ENCODE measurements around the gene ZSWIM8. TPM values are rescaled to one million over a fixed set of nuclear protein-coding genes. Genes with fewer than 3 reads are reported as not detected.

The ZSWIM8 gene
- total and polyA plus RNA-seq, 2 donors (not counting 1 experiment from before 2014, with no cell fraction given), result 110 to 147 TPM

- no peak for DNase-seq
- Histone ChIP-seq H2AFZ (ENCODE audit: insufficient read depth, low read depth, low read length, poor library complexity, severe bottlenecking) (no peak overlapping the region), H3K9ac (ENCODE audit: low read length) (no peak overlapping the region), H3K27ac (ENCODE audit: low read length in 2 of 2) (no peak overlapping the region), H3K4me1 (ENCODE audit: control insufficient read depth in 2 of 2, insufficient read depth in 2 of 2, low read length in 2 of 2) (no peaks in the 10 kb centered on the region), H4K20me1 (ENCODE audit: control insufficient read depth, insufficient read depth, low read length, poor library complexity, severe bottlenecking) (no peaks in the 10 kb centered on the region), H3K36me3 (replicated peaks in 1 of 2; ENCODE audit: control extremely low read depth in 1 of 2, control insufficient read depth in 1 of 2, extremely low read depth in 1 of 2, insufficient read depth in 2 of 2, low read length in 1 of 2) (peaks cover 0 to 44% of the 10 kb centered on the region in 2 experiments), H3K9me3 (ENCODE audit: control extremely low read depth in 1 of 3, control insufficient read depth in 2 of 3, insufficient read depth in 1 of 3, low read length in 2 of 3) (no peaks in the 10 kb centered on the region), H3K4me2 (replicated peaks; ENCODE audit: low read depth, low read length, poor library complexity, severe bottlenecking) (no peak overlapping the region), H3K27me3 (replicated peaks in 1 of 4; ENCODE audit: control extremely low read depth in 1 of 4, control insufficient read depth in 3 of 4, insufficient read depth in 4 of 4, low read length in 3 of 4) (no peaks in the 10 kb centered on the region), H3K4me3 (ENCODE audit: control extremely low read depth in 1 of 5, extremely low read depth in 1 of 5, insufficient read depth in 1 of 5, low read depth in 2 of 5, low read length in 4 of 5) (no peak overlapping the region), H3K79me2 (ENCODE audit: control insufficient read depth, insufficient read depth, low read length) (no peaks in the 10 kb centered on the region)
- no peak overlapping the region for H3K4me3 Mint-ChIP-seq
- no peaks in the 10 kb centered on the region for H3K9me3 Mint-ChIP-seq (ENCODE audit: insufficient read depth)
- no peaks in the 10 kb centered on the region for H3K27me3 Mint-ChIP-seq
- no peaks in the 10 kb centered on the region for H3K4me1 Mint-ChIP-seq
- TF ChIP-seq CTCF (IDR thresholded peaks at IDR 0.05) (no peak), EZH2 (IDR thresholded peaks at IDR 0.05; ENCODE audit: borderline replicate concordance, insufficient read depth, low read depth, low read length, poor library complexity, severe bottlenecking) (no peak)
- no peak overlapping the region for H3K27ac Mint-ChIP-seq
- intact Hi-C loops (cut with micrococcal nuclease), result no loop called here
- no peak for ATAC-seq (ENCODE audit: low read depth)
- ChIA-PET CTCF (interaction anchor here (0.8 to 1.2 kb wide), 2 partner anchors 10 to 60 kb away, joined by 3 read pairs; no protein-coding TSS in a partner anchor), POLR2A (interaction anchor here (0.7 kb wide), 1 partner anchor 337 kb away, joined by 6 read pairs; no protein-coding TSS in a partner anchor)
- WGBS (ENCODE audit: insufficient coverage), result 97% methylated on average over 20 of the region's 20 CpGs
These were observed 34.2 kb downstream of the ZSWIM8 start for GRCh38 chr10:73819513-73820093.

GRCh38 chr10:73823391-73823790 is 38.0 kb downstream of the ZSWIM8 start:
- Histone ChIP-seq H3K4me2 (replicated peaks; ENCODE audit: low read depth, low read length, poor library complexity, severe bottlenecking) (no peak overlapping the region), H2AFZ (ENCODE audit: insufficient read depth, low read depth, low read length, poor library complexity, severe bottlenecking) (no peak overlapping the region), H4K20me1 (ENCODE audit: control insufficient read depth, insufficient read depth, low read length, poor library complexity, severe bottlenecking) (no peaks in the 10 kb centered on the region), H3K27me3 (replicated peaks in 1 of 4; ENCODE audit: control extremely low read depth in 1 of 4, control insufficient read depth in 3 of 4, insufficient read depth in 4 of 4, low read length in 3 of 4) (no peaks in the 10 kb centered on the region), H3K4me1 (ENCODE audit: control insufficient read depth in 2 of 2, insufficient read depth in 2 of 2, low read length in 2 of 2) (no peaks in the 10 kb centered on the region), H3K4me3 (ENCODE audit: control extremely low read depth in 1 of 5, extremely low read depth in 1 of 5, insufficient read depth in 1 of 5, low read depth in 2 of 5, low read length in 4 of 5) (no peak overlapping the region), H3K9me3 (ENCODE audit: control extremely low read depth in 1 of 3, control insufficient read depth in 2 of 3, insufficient read depth in 1 of 3, low read length in 2 of 3) (no peaks in the 10 kb centered on the region), H3K27ac (ENCODE audit: low read length in 2 of 2) (no peak overlapping the region), H3K79me2 (ENCODE audit: control insufficient read depth, insufficient read depth, low read length) (no peaks in the 10 kb centered on the region), H3K9ac (ENCODE audit: low read length) (no peak overlapping the region), H3K36me3 (replicated peaks in 1 of 2; ENCODE audit: control extremely low read depth in 1 of 2, control insufficient read depth in 1 of 2, extremely low read depth in 1 of 2, insufficient read depth in 2 of 2, low read length in 1 of 2) (peaks cover 0 to 46% of the 10 kb centered on the region in 2 experiments)
- Mint-ChIP-seq H3K4me1 (no peaks in the 10 kb centered on the region), H3K4me3 (no peak overlapping the region), H3K27ac (no peak overlapping the region), H3K9me3 (ENCODE audit: insufficient read depth) (no peaks in the 10 kb centered on the region), H3K27me3 (no peaks in the 10 kb centered on the region)
- ChIA-PET POLR2A (no interaction called here), CTCF (no interaction called here)
- DNase-seq, result no peak
- no peak for ATAC-seq (ENCODE audit: low read depth)
- no peak for TF ChIP-seq CTCF (IDR thresholded peaks at IDR 0.05)
- TF ChIP-seq EZH2 (IDR thresholded peaks at IDR 0.05; ENCODE audit: borderline replicate concordance, insufficient read depth, low read depth, low read length, poor library complexity, severe bottlenecking), result no peak
- intact Hi-C loops (cut with micrococcal nuclease), result no loop called here
- WGBS (ENCODE audit: insufficient coverage), result 100% methylated on average over 3 of the region's 7 CpGs

Measured in B cell (primary cell).